ENCODE measurements around the gene HBZ. TPM values are rescaled to one million over a fixed set of nuclear protein-coding genes. Genes with fewer than 3 reads are reported as not detected.
"Not testable (repeated sequence)": the region's sequence is repeated elsewhere in the genome, so short reads cannot be mapped to it uniquely, and the experiment has no call there.

The HBZ gene
- total and polyA plus RNA-seq, 7 donors, result 0.10 TPM; not detected in 6

DNA sequence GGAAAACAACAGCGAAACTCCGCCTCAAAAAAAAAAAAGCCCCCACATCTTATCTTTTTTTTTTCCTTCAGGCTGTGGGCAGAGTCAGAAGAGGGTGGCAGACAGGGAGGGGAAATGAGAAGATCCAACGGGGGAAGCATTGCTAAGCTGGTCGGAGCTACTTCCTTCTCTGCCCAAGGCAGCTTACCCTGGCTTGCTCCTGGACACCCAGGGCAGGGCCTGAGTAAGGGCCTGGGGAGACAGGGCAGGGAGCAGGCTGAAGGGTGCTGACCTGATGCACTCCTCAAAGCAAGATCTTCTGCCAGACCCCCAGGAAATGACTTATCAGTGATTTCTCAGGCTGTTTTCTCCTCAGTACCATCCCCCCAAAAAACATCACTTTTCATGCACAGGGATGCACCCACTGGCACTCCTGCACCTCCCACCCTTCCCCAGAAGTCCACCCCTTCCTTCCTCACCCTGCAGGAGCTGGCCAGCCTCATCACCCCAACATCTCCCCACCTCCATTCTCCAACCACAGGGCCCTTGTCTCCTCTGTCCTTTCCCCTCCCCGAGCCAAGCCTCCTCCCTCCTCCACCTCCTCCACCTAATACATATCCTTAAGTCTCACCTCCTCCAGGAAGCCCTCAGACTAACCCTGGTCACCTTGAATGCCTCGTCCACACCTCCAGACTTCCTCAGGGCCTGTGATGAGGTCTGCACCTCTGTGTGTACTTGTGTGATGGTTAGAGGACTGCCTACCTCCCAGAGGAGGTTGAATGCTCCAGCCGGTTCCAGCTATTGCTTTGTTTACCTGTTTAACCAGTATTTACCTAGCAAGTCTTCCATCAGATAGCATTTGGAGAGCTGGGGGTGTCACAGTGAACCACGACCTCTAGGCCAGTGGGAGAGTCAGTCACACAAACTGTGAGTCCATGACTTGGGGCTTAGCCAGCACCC, 22.8 kb downstream of the HBZ start:
- intact Hi-C loops (cut with DNase I), result no loop called here
- no peak for DNase-seq
- peaks cover 47 to 78% (median 64%) of the 10 kb centered on the region in 3 donors for H3K27me3 ChIP-seq
- H3K36me3 ChIP-seq, result no peaks in the 10 kb centered on the region
- peaks cover 0 to 8% (median 6%) of the 10 kb centered on the region in 4 donors for H3K4me1 ChIP-seq
- no peak overlapping the region for H3K4me3 ChIP-seq
- WGBS, 2 donors, result 16 to 20% methylated on average over 8 of the region's 8 CpGs
- no peak overlapping the region for H3K27ac ChIP-seq
- TF ChIP-seq POLR2A (IDR thresholded peaks at IDR 0.05), result no peak
- TF ChIP-seq, protein P1, sequence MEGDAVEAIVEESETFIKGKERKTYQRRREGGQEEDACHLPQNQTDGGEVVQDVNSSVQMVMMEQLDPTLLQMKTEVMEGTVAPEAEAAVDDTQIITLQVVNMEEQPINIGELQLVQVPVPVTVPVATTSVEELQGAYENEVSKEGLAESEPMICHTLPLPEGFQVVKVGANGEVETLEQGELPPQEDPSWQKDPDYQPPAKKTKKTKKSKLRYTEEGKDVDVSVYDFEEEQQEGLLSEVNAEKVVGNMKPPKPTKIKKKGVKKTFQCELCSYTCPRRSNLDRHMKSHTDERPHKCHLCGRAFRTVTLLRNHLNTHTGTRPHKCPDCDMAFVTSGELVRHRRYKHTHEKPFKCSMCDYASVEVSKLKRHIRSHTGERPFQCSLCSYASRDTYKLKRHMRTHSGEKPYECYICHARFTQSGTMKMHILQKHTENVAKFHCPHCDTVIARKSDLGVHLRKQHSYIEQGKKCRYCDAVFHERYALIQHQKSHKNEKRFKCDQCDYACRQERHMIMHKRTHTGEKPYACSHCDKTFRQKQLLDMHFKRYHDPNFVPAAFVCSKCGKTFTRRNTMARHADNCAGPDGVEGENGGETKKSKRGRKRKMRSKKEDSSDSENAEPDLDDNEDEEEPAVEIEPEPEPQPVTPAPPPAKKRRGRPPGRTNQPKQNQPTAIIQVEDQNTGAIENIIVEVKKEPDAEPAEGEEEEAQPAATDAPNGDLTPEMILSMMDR (IDR thresholded peaks at IDR 0.05), result no peak
- no peak for TF ChIP-seq POLR2AphosphoS5 (IDR thresholded peaks at IDR 0.05)
- TF ChIP-seq EP300 (IDR thresholded peaks at IDR 0.05), result no peak
- H3K9me3 ChIP-seq, result no peaks in the 10 kb centered on the region

DNA sequence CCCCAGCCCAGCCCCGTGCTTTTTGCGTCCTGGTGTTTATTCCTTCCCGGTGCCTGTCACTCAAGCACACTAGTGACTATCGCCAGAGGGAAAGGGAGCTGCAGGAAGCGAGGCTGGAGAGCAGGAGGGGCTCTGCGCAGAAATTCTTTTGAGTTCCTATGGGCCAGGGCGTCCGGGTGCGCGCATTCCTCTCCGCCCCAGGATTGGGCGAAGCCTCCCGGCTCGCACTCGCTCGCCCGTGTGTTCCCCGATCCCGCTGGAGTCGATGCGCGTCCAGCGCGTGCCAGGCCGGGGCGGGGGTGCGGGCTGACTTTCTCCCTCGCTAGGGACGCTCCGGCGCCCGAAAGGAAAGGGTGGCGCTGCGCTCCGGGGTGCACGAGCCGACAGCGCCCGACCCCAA, 23.6 kb downstream of the HBZ start:
- WGBS, 2 donors, result 1% methylated on average over 26 to 27 of the region's 39 CpGs
- Histone ChIP-seq H3K27me3 (peaks cover 52 to 78% (median 64%) of the 10 kb centered on the region in 3 donors), H3K4me1 (peaks cover 0 to 15% (median 13%) of the 10 kb centered on the region in 4 donors)
- H3K9me3 ChIP-seq; H3K4me3 ChIP-seq; H3K27ac ChIP-seq; intact Hi-C loops (cut with DNase I); H3K36me3 ChIP-seq; DNase-seq: not testable (repeated sequence)

DNA sequence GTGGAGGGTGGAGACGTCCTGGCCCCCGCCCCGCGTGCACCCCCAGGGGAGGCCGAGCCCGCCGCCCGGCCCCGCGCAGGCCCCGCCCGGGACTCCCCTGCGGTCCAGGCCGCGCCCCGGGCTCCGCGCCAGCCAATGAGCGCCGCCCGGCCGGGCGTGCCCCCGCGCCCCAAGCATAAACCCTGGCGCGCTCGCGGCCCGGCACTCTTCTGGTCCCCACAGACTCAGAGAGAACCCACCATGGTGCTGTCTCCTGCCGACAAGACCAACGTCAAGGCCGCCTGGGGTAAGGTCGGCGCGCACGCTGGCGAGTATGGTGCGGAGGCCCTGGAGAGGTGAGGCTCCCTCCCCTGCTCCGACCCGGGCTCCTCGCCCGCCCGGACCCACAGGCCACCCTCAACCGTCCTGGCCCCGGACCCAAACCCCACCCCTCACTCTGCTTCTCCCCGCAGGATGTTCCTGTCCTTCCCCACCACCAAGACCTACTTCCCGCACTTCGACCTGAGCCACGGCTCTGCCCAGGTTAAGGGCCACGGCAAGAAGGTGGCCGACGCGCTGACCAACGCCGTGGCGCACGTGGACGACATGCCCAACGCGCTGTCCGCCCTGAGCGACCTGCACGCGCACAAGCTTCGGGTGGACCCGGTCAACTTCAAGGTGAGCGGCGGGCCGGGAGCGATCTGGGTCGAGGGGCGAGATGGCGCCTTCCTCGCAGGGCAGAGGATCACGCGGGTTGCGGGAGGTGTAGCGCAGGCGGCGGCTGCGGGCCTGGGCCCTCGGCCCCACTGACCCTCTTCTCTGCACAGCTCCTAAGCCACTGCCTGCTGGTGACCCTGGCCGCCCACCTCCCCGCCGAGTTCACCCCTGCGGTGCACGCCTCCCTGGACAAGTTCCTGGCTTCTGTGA, 24.3 kb downstream of the HBZ start, which contains the start of gene HBA1:
Gene HBA1 (plus strand): TSS at position 204 of the 906 bp plus-strand sequence. CDS start 37 bp downstream, at position 241.
- H3K4me3 ChIP-seq; H3K27ac ChIP-seq; H3K9me3 ChIP-seq; H3K36me3 ChIP-seq; DNase-seq; intact Hi-C loops (cut with DNase I): not testable (repeated sequence)
- Histone ChIP-seq H3K4me1 (peaks cover 0 to 22% (median 19%) of the 10 kb centered on the region in 4 donors), H3K27me3 (peaks cover 47 to 75% (median 57%) of the 10 kb centered on the region in 3 donors)
- WGBS, 2 donors, result 4 to 5% methylated on average over 42 to 43 of the region's 88 CpGs

DNA sequence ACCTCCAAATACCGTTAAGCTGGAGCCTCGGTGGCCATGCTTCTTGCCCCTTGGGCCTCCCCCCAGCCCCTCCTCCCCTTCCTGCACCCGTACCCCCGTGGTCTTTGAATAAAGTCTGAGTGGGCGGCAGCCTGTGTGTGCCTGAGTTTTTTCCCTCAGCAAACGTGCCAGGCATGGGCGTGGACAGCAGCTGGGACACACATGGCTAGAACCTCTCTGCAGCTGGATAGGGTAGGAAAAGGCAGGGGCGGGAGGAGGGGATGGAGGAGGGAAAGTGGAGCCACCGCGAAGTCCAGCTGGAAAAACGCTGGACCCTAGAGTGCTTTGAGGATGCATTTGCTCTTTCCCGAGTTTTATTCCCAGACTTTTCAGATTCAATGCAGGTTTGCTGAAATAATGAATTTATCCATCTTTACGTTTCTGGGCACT, 25.0 kb downstream of the HBZ start:
- intact Hi-C loops (cut with DNase I), result no loop called here
- Histone ChIP-seq H3K9me3 (no peaks in the 10 kb centered on the region), H3K36me3 (no peaks in the 10 kb centered on the region), H3K27ac (no peak overlapping the region), H3K27me3 (peaks cover 46 to 71% (median 54%) of the 10 kb centered on the region in 3 donors), H3K4me3 (no peak overlapping the region), H3K4me1 (peaks cover 0 to 22% (median 19%) of the 10 kb centered on the region in 4 donors)
- TF ChIP-seq, protein P1 (IDR thresholded peaks at IDR 0.05), result no peak
- TF ChIP-seq EP300 (IDR thresholded peaks at IDR 0.05) (no peak), POLR2A (IDR thresholded peaks at IDR 0.05) (no peak), POLR2AphosphoS5 (IDR thresholded peaks at IDR 0.05) (no peak)
- 3 to 11% methylated on average over 13 of the region's 13 CpGs for WGBS, 2 donors
- DNase-seq, result no peak

DNA sequence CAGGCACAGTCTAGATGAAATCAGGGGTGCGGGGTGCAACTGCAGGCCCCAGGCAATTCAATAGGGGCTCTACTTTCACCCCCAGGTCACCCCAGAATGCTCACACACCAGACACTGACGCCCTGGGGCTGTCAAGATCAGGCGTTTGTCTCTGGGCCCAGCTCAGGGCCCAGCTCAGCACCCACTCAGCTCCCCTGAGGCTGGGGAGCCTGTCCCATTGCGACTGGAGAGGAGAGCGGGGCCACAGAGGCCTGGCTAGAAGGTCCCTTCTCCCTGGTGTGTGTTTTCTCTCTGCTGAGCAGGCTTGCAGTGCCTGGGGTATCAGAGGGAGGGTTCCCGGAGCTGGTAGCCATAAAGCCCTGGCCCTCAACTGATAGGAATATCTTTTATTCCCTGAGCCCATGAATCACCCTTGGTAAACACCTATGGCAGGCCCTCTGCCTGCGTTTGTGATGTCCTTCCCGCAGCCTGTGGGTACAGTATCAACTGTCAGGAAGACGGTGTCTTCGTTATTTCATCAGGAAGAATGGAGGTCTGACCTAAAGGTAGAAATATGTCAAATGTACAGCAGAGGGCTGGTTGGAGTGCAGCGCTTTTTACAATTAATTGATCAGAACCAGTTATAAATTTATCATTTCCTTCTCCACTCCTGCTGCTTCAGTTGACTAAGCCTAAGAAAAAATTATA, 25.7 kb downstream of the HBZ start:
- no peak for DNase-seq
- intact Hi-C loops (cut with DNase I), result no loop called here
- no peak overlapping the region for H3K27ac ChIP-seq
- TF ChIP-seq POLR2AphosphoS5 (IDR thresholded peaks at IDR 0.05) (no peak), EP300 (IDR thresholded peaks at IDR 0.05) (no peak), POLR2A (IDR thresholded peaks at IDR 0.05) (no peak)
- TF ChIP-seq, protein P1 (IDR thresholded peaks at IDR 0.05), result no peak
- H3K9me3 ChIP-seq, result no peaks in the 10 kb centered on the region
- peaks cover 0 to 22% (median 19%) of the 10 kb centered on the region in 4 donors for H3K4me1 ChIP-seq
- H3K4me3 ChIP-seq, result no peak overlapping the region
- H3K36me3 ChIP-seq, result no peaks in the 10 kb centered on the region
- H3K27me3 ChIP-seq, result peaks cover 46 to 71% (median 54%) of the 10 kb centered on the region in 3 donors
- WGBS, 2 donors, result 45 to 65% methylated on average over 11 of the region's 11 CpGs

Data from sigmoid colon (tissue), 7 donors.